Endodermal cell (in vitro differentiated cells): Measurements from ENCODE around the gene BCL2. TPM values are rescaled to one million over a fixed set of nuclear protein-coding genes. Genes with fewer than 3 reads are reported as not detected.

Source experiments
- DNase-seq: peaks from one replicate; pipeline ENCODE4 v3.0.0-alpha.2; 2017
- H3K27ac ChIP-seq: 2 replicates; pipeline ENCODE4 v1.5.1; 2013; ENCODE audit warnings: mild to moderate bottlenecking, low read depth, low read length, moderate library complexity
- H3K27me3 ChIP-seq: 2 replicates; pipeline ENCODE4 v1.6.1; 2013; ENCODE audit warnings: mild to moderate bottlenecking, low read length, moderate library complexity; ENCODE audit not compliant: insufficient read depth, control insufficient read depth, poor library complexity, severe bottlenecking
- H3K36me3 ChIP-seq: 2 replicates; pipeline ENCODE4 v1.7.0; 2013; ENCODE audit warnings: mild to moderate bottlenecking, low read length, moderate library complexity; ENCODE audit not compliant: control insufficient read depth, insufficient read depth
- H3K4me1 ChIP-seq: one replicate; pipeline ENCODE4 v1.7.0; 2013; ENCODE audit warnings: low read length; ENCODE audit not compliant: control insufficient read depth, insufficient read depth
- H3K4me3 ChIP-seq: 2 replicates; pipeline ENCODE4 v1.5.1; 2013; ENCODE audit warnings: mild to moderate bottlenecking, low read length, moderate library complexity
- H3K9ac ChIP-seq: 2 replicates; pipeline ENCODE4 v1.6.1; 2013; ENCODE audit warnings: mild to moderate bottlenecking, low read length, moderate library complexity; ENCODE audit not compliant: poor library complexity, severe bottlenecking; ENCODE audit errors: extremely low read depth
- H3K9me3 ChIP-seq: 2 replicates; pipeline ENCODE4 v1.6.1; 2013; ENCODE audit warnings: mild to moderate bottlenecking, low read length, moderate library complexity; ENCODE audit not compliant: control insufficient read depth
- H3K27ac Mint-ChIP-seq: 2 replicates; pipeline ENCODE4 v1.8.0; 2020; ENCODE audit warnings: mixed read lengths
- H3K27me3 Mint-ChIP-seq: 2 replicates; pipeline ENCODE4 v1.8.0; 2021; ENCODE audit warnings: mild to moderate bottlenecking, mixed read lengths; ENCODE audit not compliant: insufficient read depth
- H3K36me3 Mint-ChIP-seq: 2 replicates; pipeline ENCODE4 v1.8.0; 2020; ENCODE audit warnings: low read depth, mixed read lengths
- H3K4me1 Mint-ChIP-seq: 2 replicates; pipeline ENCODE4 v1.8.0; 2020; ENCODE audit warnings: mixed read lengths
- H3K4me3 Mint-ChIP-seq: 2 replicates; pipeline ENCODE4 v1.8.0; 2020; ENCODE audit warnings: mild to moderate bottlenecking, moderate library complexity, mixed read lengths
- H3K9me3 Mint-ChIP-seq: 2 replicates; pipeline ENCODE4 v1.8.0; 2020; ENCODE audit warnings: mild to moderate bottlenecking, mixed read lengths
- WGBS, 2 experiments: methylation state at CpG; one replicate each; pipeline versions ENCODE4 v1.1.5 to v1.1.7; 2013; ENCODE audit warnings: missing lambda C conversion rate in 2 of 2, mixed read lengths in 1 of 2; ENCODE audit not compliant: insufficient coverage in 1 of 2, insufficient read length in 1 of 2; 5-methylcytosine and 5-hydroxymethylcytosine counted together
- total RNA-seq, 2 donors: library from RNA; stranded (reverse); fragmentation: NEBNext Ultra II Directional in 1 of 2; extraction: Animal tissue kit (Norgen Biotek cat#: 25700) in 1 of 2; gene quantifications; 2 replicates in 1 of 2; 3 replicates in 1 of 2; pipeline ENCODE4 v1.2.1, GENCODE V29; 2021
- TF ChIP-seq, protein P1 (sequence below): fragments of 200-600 bp; sonication (generic); conservative IDR thresholded peaks from 2 replicates; pipeline ENCODE4 v1.5.0; 2021; ENCODE audit warnings: antibody characterized with exemption, mild to moderate bottlenecking

BCL2 gene
- total RNA-seq, 2 donors from 2014 or later = 1.4 to 2.3 TPM

GRCh38 chr18:63109022-63109421, 210.5 kb downstream of the BCL2 start:
- TF ChIP-seq, protein P1, sequence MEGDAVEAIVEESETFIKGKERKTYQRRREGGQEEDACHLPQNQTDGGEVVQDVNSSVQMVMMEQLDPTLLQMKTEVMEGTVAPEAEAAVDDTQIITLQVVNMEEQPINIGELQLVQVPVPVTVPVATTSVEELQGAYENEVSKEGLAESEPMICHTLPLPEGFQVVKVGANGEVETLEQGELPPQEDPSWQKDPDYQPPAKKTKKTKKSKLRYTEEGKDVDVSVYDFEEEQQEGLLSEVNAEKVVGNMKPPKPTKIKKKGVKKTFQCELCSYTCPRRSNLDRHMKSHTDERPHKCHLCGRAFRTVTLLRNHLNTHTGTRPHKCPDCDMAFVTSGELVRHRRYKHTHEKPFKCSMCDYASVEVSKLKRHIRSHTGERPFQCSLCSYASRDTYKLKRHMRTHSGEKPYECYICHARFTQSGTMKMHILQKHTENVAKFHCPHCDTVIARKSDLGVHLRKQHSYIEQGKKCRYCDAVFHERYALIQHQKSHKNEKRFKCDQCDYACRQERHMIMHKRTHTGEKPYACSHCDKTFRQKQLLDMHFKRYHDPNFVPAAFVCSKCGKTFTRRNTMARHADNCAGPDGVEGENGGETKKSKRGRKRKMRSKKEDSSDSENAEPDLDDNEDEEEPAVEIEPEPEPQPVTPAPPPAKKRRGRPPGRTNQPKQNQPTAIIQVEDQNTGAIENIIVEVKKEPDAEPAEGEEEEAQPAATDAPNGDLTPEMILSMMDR = no peak
- Histone ChIP-seq H3K27ac (no peak overlapping the region), H3K9ac (no peak overlapping the region), H3K36me3 (no peaks in the 10 kb centered on the region), H3K9me3 (no peaks in the 10 kb centered on the region), H3K4me1 (no peaks in the 10 kb centered on the region), H3K4me3 (no peak overlapping the region), H3K27me3 (no peaks in the 10 kb centered on the region)
- DNase-seq = no peak
- 80 to 92% methylated on average over 1 to 5 of the region's 5 CpGs for WGBS, 2 experiments
- Mint-ChIP-seq H3K27me3 (no peaks in the 10 kb centered on the region), H3K27ac (no peak overlapping the region), H3K36me3 (no peaks in the 10 kb centered on the region), H3K9me3 (no peaks in the 10 kb centered on the region), H3K4me1 (no peaks in the 10 kb centered on the region), H3K4me3 (no peak overlapping the region)

GRCh38 chr18:63107931-63108330, 211.6 kb downstream of the BCL2 start:
- H3K27me3 ChIP-seq = no peaks in the 10 kb centered on the region
- Mint-ChIP-seq H3K27ac (no peak overlapping the region), H3K9me3 (no peaks in the 10 kb centered on the region), H3K27me3 (no peaks in the 10 kb centered on the region), H3K4me1 (no peaks in the 10 kb centered on the region), H3K4me3 (no peak overlapping the region), H3K36me3 (no peaks in the 10 kb centered on the region)
- H3K36me3 ChIP-seq = no peaks in the 10 kb centered on the region
- no peaks in the 10 kb centered on the region for H3K9me3 ChIP-seq
- TF ChIP-seq, protein P1 = no peak
- H3K27ac ChIP-seq = no peak overlapping the region
- no peaks in the 10 kb centered on the region for H3K4me1 ChIP-seq
- H3K4me3 ChIP-seq = no peak overlapping the region
- no peak for DNase-seq
- 89 to 94% methylated on average over 5 to 7 of the region's 7 CpGs for whole genome bisulfite sequencing, 2 experiments
- H3K9ac ChIP-seq = no peak overlapping the region

DNA sequence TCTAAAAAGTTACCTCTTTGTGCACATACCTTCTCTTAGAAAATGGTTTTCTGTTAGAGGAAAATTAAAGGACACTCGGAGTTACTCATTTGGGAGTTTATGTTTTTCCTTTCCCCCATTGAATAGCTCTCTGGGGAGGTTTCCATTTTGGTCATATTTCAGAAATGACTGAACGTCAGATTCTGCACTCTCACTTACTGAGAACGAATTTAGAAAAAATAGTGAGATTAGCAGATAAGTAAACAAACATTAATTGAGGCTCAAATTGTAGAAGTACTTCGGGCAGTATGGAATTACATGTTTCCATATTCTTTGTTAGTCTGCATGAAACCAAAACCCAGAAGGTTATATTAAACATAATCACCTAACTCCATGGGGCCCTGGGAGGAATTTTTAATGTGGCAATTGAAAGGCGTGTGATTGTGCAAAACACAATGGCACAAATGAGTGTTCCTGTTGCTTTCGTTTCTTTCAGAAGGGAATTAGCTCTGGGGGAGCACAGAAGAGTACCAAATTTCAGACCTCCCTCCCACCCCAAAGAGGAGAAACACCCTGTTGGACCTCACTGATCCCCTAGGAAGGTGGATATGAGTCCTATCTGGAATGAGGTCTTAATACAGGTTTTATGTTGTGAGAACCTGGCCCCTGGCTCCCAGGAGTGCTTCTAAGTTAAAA, 212.3 kb downstream of the BCL2 start:
- no peaks in the 10 kb centered on the region for H3K9me3 ChIP-seq
- DNase-seq = no peak
- Mint-ChIP-seq H3K27ac (no peak overlapping the region), H3K4me1 (no peaks in the 10 kb centered on the region), H3K9me3 (peaks cover 1% of the 10 kb centered on the region), H3K36me3 (no peaks in the 10 kb centered on the region), H3K27me3 (no peaks in the 10 kb centered on the region), H3K4me3 (no peak overlapping the region)
- 87% methylated on average over 2 to 6 of the region's 6 CpGs for WGBS, 2 experiments
- H3K4me1 ChIP-seq = no peaks in the 10 kb centered on the region
- H3K9ac ChIP-seq = no peak overlapping the region
- no peaks in the 10 kb centered on the region for H3K36me3 ChIP-seq
- TF ChIP-seq, protein P1 = no peak
- H3K4me3 ChIP-seq = no peak overlapping the region
- no peak overlapping the region for H3K27ac ChIP-seq
- no peaks in the 10 kb centered on the region for H3K27me3 ChIP-seq
